SIG-M5 (cell line): ENCODE results near the gene TRIOBP.
"Not testable (repeated sequence)": the region's sequence is repeated elsewhere in the genome, so short reads cannot be mapped to it uniquely, and the experiment has no call there.

ENCODE experiments used
- DNase-seq: peaks from one replicate; lab custom pipeline; 2025; lab: John Stamatoyannopoulos, UW

The TRIOBP gene

GRCh38 chr22:37692627-37693285 is 4.1 kb upstream of the TRIOBP start:
- DNase-seq = no peak

GRCh38 chr22:37694131-37694530 is 2.7 kb upstream of the TRIOBP start:
- not testable (repeated sequence) for DNase-seq

DNA sequence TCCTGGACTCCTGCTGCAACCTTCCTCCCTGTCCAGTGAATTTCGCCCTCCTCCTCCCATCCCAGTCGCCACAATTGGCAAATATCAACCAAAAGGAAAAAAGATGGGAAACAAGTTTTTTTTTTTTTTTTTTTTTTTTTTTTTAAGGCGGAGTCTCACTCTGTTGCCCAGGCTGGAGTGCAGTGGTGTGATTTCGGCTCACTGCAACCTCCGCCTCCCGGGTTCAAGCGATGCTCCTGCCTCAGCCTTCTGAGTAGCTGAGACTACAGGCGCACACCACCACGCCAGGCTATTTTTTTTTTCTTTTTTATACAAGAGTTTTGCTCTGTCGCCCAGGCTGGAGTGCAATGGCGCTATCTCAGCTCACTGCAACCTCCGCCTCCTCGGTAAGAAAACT is 590 bp upstream of the TRIOBP start:
- DNase-seq = not testable (repeated sequence)

DNA sequence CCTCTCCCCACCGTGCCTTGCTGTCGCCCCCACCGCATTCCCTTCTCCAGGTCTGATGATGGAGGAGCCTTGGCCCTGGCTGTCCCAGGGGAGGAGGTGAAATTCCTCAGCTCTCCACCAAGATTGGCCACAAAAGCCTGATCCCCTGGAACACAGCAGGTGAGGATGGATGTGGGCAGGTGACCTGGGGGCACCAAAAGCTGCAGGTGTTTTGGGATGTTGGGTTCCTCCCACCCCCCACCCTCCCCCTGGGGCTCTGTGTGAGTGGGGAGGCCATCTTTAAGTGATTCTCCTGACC is 639 bp downstream of the TRIOBP start:
- no peak for DNase-seq

DNA sequence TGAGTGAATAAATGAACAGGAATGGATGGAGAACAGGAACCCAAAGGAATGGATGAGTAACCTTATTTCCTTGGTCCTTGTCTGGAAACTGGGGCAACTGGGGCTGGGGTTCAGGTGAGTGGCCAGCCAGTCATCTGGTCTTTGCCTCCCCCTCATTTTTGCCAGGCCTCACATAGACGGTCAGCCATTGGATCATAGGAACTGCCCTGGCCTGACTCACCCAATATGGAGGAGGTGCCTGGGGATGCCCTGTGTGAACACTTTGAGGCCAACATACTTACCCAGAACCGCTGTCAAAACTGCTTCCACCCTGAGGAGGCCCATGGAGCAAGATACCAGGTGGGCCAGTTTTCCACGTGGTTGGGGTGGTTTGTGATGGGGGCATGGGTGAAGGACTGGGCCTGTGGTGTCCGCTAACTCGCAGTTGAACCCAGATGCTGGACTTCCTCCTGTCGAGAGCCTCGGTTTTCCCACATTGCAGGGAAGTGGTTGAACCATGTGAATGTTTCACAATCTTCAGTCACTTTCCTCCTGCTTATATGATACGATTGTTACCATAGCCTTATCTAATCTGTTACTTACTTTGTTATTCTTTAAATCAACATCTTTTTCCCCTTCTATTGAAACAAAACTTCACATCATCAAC is 4.4 kb downstream of the TRIOBP start:
- DNase-seq = no peak

GRCh38 chr22:37703906-37704305 is 7.1 kb downstream of the TRIOBP start:
- DNase-seq = no peak

DNA sequence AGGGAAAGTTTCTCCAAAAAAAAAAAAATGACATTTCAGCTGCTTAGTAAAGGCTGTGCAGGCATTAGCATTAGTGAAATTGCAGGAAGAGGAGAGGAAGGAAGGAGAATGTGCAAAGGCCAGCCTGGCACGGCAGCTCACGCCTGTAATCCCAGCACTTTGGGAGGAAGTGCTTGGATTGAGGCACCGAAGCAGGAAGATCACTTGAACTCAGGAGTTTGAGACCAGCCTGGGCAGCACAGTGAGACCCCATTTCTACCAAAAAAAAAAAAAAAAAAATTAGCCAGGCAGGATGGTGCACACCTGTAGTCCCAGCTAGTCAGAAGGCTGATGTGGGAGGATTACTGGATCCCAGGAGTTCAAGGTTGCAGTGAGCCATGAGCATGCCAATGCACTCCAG is 7.8 kb downstream of the TRIOBP start:
- DNase-seq = no peak

GRCh38 chr22:37705205-37705604 is 8.4 kb downstream of the TRIOBP start:
- DNase-seq = no peak

GRCh38 chr22:37708580-37709444 is 12.0 kb downstream of the TRIOBP start:
- DNase-seq = no peak

- DNase-seq = no peak
These were observed 12.6 kb downstream of the TRIOBP start for GRCh38 chr22:37709445-37709765.

GRCh38 chr22:37710675-37711074 is 13.8 kb downstream of the TRIOBP start:
- DNase-seq = no peak

GRCh38 chr22:37711490-37711889 is 14.6 kb downstream of the TRIOBP start:
- no peak for DNase-seq

DNA sequence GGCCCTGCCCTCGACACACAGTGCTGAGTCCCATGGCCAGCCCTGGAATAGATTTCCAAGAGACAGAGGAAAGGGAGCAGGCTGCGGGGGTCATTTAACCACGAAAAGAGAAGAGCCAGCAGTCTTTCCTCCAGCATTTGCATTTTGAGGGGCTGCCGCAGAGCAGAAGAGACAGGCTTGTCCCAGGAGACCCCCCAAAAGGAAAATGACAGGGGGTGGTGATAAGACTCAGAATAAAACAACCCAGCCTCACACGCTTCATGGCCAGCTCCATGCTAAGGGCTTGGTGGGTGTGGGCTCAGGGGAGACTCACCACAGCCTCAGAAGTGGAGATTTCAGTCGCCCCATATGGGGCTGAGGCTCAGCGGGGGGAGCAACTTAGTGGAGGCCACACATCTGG is 16.9 kb downstream of the TRIOBP start:
- DNase-seq = no peak

DNA sequence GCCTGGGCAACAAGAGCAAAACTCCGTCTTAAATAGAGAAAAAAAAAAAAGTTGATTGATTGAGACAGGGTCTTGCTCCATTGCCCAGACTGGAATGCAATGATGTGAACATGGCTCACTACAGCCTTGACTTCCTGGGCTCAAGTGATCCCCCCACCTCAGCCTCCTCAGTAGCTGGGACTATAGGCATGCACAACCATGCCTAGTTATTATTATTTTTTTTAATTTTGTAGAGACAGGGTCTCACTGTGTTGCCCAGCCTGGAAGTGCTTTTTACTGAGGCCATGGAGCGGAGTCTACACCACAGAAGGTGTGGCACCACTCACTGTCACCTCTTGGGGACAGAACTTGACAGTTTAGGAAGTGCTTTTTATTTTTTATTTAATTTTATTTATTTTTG is 17.8 kb downstream of the TRIOBP start:
- DNase-seq = no peak

- no peak for DNase-seq
These were observed 18.9 kb downstream of the TRIOBP start for GRCh38 chr22:37715760-37716159.

DNA sequence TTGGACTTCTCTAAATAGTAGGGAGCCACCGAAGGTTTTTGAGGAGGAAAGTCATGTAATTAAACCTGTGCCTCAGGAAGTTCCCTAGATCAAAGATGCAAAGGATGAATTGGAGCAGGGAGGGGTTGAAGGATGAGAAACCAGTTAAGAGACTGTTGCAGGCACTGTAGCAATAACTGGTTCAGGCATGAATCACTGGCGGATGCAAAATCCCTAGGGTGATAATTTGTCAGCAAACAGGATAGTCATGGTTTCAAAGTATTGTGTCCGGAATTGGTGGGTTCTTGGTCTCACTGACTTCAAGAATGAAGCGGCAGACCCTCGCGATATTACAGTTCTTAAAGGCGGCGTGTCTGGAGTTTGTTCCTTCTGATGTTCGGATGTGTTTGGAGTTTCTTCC is 19.9 kb downstream of the TRIOBP start:
- no peak for DNase-seq

DNA sequence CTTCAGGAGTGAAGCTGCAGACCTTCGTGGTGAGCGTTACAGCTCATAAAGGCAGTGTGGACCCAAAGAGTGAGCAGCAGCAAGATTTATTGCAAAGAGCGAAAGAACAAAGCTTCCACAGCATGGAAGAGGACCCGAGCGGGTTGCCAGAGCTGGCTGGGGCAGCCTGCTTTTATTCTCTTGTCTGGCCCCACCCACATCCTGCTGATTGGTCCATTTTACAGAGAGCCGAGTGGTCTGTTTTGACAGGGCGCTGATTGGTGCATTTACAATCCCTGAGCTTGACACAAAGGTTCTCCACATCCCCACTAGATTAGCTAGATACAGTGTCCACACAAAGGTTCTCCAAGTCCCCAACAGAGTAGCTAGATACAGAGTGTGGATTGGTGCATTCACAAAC is 20.4 kb downstream of the TRIOBP start:
- not testable (repeated sequence) for DNase-seq

DNA sequence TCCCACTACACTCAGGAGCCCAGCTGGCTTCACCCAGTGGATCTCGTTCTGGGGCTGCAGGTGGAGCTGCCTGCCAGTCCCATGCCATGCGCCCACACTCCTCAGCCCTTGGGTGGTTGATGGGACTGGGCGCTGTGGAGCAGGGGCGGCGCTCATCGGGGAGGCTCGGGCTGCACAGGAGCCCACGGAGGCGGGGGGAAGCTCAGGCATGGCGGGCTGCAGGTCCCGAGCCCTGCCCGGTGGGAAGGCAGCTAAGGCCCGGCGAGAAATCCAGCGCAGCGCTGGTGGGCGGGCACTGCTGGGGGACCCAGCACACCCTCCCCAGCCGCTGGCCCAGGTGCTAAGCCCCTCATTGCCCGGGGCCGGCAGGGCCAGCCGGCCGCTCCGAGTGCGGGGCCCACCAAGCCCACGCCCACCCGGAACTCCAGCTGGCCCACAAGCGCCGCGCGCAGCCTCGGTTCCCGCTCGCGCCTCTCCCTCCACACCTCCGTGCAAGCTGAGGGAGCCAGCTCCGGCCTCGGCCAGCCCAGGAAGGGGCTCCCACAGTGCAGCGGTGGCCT is 21.0 kb downstream of the TRIOBP start:
- not testable (repeated sequence) for DNase-seq

DNA sequence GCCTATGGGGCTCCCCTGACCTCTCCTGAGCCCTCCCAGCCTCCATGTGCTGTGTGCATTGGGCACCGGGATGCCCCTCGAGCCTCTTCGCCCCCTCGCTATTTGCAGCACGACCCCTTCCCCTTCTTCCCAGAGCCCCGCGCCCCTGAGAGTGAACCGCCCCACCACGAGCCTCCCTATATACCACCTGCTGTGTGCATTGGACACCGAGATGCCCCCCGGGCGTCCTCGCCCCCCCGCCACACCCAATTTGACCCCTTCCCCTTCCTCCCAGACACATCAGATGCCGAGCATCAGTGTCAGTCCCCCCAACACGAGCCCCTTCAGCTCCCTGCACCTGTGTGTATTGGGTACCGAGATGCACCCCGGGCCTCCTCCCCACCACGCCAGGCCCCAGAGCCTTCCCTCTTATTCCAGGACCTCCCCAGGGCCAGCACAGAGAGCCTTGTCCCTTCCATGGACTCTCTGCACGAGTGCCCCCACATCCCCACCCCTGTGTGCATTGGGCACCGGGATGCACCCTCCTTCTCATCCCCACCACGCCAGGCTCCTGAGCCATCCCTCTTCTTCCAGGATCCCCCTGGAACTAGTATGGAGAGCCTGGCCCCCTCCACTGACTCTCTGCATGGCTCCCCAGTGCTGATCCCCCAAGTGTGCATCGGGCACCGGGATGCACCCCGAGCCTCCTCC is 28.8 kb downstream of the TRIOBP start:
- DNase-seq = no peak

GRCh38 chr22:37726241-37726887 is 29.5 kb downstream of the TRIOBP start:
- DNase-seq = no peak

DNA sequence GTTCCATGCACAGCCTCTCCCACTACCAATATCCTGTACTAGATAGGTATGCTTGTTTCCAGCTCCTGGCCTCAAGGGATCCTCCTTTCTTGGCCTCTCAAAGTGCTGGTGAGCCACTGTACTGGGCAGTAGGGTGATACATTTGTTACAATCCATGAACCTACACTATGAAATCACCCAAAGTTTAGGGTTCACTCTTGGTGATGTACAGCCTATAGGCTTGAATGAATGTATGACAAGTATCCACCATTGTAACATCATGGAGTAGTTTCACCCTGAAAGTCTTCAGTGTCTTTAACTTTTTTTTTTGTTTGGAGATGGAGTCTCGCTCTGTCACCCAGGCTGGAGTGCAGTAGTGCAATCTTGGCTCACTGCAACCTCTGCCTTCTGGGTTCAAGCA is 31.8 kb downstream of the TRIOBP start:
- DNase-seq = no peak
